PC-3 (cell line): ENCODE data around the gene SPEF2. TPM values are rescaled to one million over a fixed set of nuclear protein-coding genes. Genes with fewer than 3 reads are reported as not detected.

Experiments used
- ATAC-seq: fragments of 200-7000 bp; cut with Tn5 transposase; 2 replicates; pipeline ENCODE4 v1.9.1; 2020; ENCODE audit warnings: mild to moderate bottlenecking, moderate library complexity
- BruUV-seq: library from RNA; stranded (reverse); fragments of 400-500 nt; replicated peaks from 2 replicates; lab custom pipeline; 2021; lab: Mats Ljungman, UMichigan
- CTCF ChIA-PET: fragments of 300-600 bp; sonication (Branson Sonifier 250); formaldehyde crosslinking; loops from one replicate; lab custom pipeline; 2022; ENCODE audit warnings: antibody characterized with exemption; lab: Charles Lee
- POLR2A ChIA-PET: fragments of 300-600 bp; sonication (Branson Sonifier 250); formaldehyde crosslinking; loops from one replicate; lab custom pipeline; 2022; ENCODE audit warnings: antibody characterized with exemption; ENCODE audit not compliant: unreplicated experiment; lab: Charles Lee
- DNase-seq: peaks from one replicate; pipeline ENCODE4 v3.0.0-alpha.2; 2015
- H2AFZ ChIP-seq: fragments of 300-600 bp; sonication (generic); 2 replicates; pipeline ENCODE4 v1.6.0; 2016; ENCODE audit warnings: antibody characterized with exemption, low read length
- H3F3A ChIP-seq: fragments of 300-600 bp; sonication (generic); one replicate; pipeline ENCODE4 v1.6.0; 2017; ENCODE audit warnings: antibody characterized with exemption, low read length, control low read depth, mild to moderate bottlenecking; ENCODE audit not compliant: unreplicated experiment
- H3K27ac ChIP-seq: fragments of 300-600 bp; sonication (generic); 2 replicates; pipeline ENCODE4 v1.5.1; 2016; ENCODE audit warnings: mild to moderate bottlenecking, low read length
- H3K27me3 ChIP-seq: fragments of 300-600 bp; sonication (generic); 2 replicates; pipeline ENCODE4 v1.6.1; 2016; ENCODE audit warnings: low read length, mixed read lengths
- H3K36me3 ChIP-seq: fragments of 300-600 bp; sonication (generic); 2 replicates; pipeline ENCODE4 v1.6.1; 2016; ENCODE audit warnings: low read depth, mixed run types, low read length, mixed read lengths
- H3K4me1 ChIP-seq: fragments of 300-600 bp; sonication (generic); 2 replicates; pipeline ENCODE4 v1.5.1; 2016; ENCODE audit warnings: low read length; ENCODE audit not compliant: insufficient read depth
- H3K4me2 ChIP-seq: fragments of 300-600 bp; sonication (generic); 2 replicates; pipeline ENCODE4 v1.6.0; 2016; ENCODE audit warnings: low read length
- H3K4me3 ChIP-seq: fragments of 300-600 bp; sonication (generic); 2 replicates; pipeline ENCODE4 v1.5.1; 2016; ENCODE audit warnings: mild to moderate bottlenecking, low read length, mixed read lengths
- H3K79me2 ChIP-seq: fragments of 300-600 bp; sonication (generic); 2 replicates; pipeline ENCODE4 v1.6.1; 2017; ENCODE audit warnings: low read length, mixed read lengths
- H3K9ac ChIP-seq: fragments of 300-600 bp; sonication (generic); 2 replicates; pipeline ENCODE4 v1.6.0; 2016; ENCODE audit warnings: mild to moderate bottlenecking, low read length
- H3K9me2 ChIP-seq: fragments of 300-600 bp; sonication (generic); replicated peaks from 2 replicates; pipeline ENCODE4 v1.6.1; 2016; ENCODE audit warnings: mixed run types, low read length, mixed read lengths
- H3K9me3 ChIP-seq: fragments of 300-600 bp; sonication (generic); 2 replicates; pipeline ENCODE4 v1.6.1; 2016; ENCODE audit warnings: low read length, mixed read lengths
- H4K20me1 ChIP-seq: fragments of 300-600 bp; sonication (generic); 2 replicates; pipeline ENCODE4 v1.6.1; 2016; ENCODE audit warnings: low read length, mixed read lengths
- CTCF ChIP-seq: fragments of 300-600 bp; sonication (generic); conservative IDR thresholded peaks from 2 replicates; pipeline ENCODE4 v1.5.1; 2017; ENCODE audit warnings: antibody characterized with exemption, low read depth, mild to moderate bottlenecking, low read length
- EZH2 ChIP-seq: fragments of 300-600 bp; sonication (generic); IDR thresholded peaks from one replicate; pipeline ENCODE4 v1.6.1; 2017; ENCODE audit warnings: antibody characterized with exemption, mild to moderate bottlenecking, low read length; ENCODE audit not compliant: unreplicated experiment
- EZH2phosphoT487 ChIP-seq: fragments of 300-600 bp; sonication (generic); IDR thresholded peaks from 2 replicates; pipeline ENCODE4 v1.6.1; 2018; ENCODE audit warnings: mild to moderate bottlenecking, antibody characterized with exemption, low read length, borderline replicate concordance
- intact Hi-C: fragments of 100-400 bp; cut with micrococcal nuclease; formaldehyde crosslinking; loops from 2 replicates; pipeline ENCODE4 v1.9.0; 2023
- total RNA-seq: library from RNA; depleted of rRNA; stranded (reverse); fragments of >200 nt; gene quantifications from 2 replicates; pipeline ENCODE4 v1.2.3, GENCODE V29; 2014

The SPEF2 gene
- total RNA-seq, 1 experiment from 2014 or later = 2.3 TPM

- Histone ChIP-seq H3K27ac (no peak overlapping the region), H3F3A (no peaks in the 10 kb centered on the region), H3K9ac (no peak overlapping the region), H4K20me1 (no peaks in the 10 kb centered on the region), H3K4me1 (no peaks in the 10 kb centered on the region), H3K36me3 (no peaks in the 10 kb centered on the region), H3K79me2 (no peaks in the 10 kb centered on the region), H3K9me2 (no peaks in the 10 kb centered on the region), H3K27me3 (no peaks in the 10 kb centered on the region), H3K9me3 (no peaks in the 10 kb centered on the region), H2AFZ (no peak overlapping the region), H3K4me3 (no peak overlapping the region), H3K4me2 (no peak overlapping the region)
- no peak for TF ChIP-seq EZH2phosphoT487
- TF ChIP-seq EZH2 = no peak
- no peak for TF ChIP-seq CTCF
- ChIA-PET POLR2A (no interaction called here), CTCF (no interaction called here)
- DNase-seq (no peak), ATAC-seq (no peak)
- intact Hi-C loops = no loop called here
- no TSS peak for BruUV-seq
Observed at GRCh38 chr5:35820735-35821134, 203.1 kb downstream of the SPEF2 start.

GRCh38 chr5:35821513-35821912, 203.8 kb downstream of the SPEF2 start:
- intact Hi-C loops = no loop called here
- ChIA-PET POLR2A (no interaction called here), CTCF (no interaction called here)

GRCh38 chr5:35822511-35822910, 204.8 kb downstream of the SPEF2 start:
- Histone ChIP-seq H3F3A (no peaks in the 10 kb centered on the region), H4K20me1 (no peaks in the 10 kb centered on the region), H2AFZ (no peak overlapping the region), H3K4me2 (no peak overlapping the region), H3K27me3 (no peaks in the 10 kb centered on the region), H3K79me2 (no peaks in the 10 kb centered on the region), H3K9ac (no peak overlapping the region), H3K27ac (no peak overlapping the region), H3K9me3 (no peaks in the 10 kb centered on the region), H3K36me3 (no peaks in the 10 kb centered on the region), H3K9me2 (no peaks in the 10 kb centered on the region), H3K4me1 (no peaks in the 10 kb centered on the region), H3K4me3 (no peak overlapping the region)
- ChIA-PET CTCF (no interaction called here), POLR2A (no interaction called here)
- no peak for ATAC-seq
- DNase-seq = no peak
- no TSS peak for BruUV-seq
- intact Hi-C loops = no loop called here
- TF ChIP-seq CTCF (no peak), EZH2phosphoT487 (no peak), EZH2 (no peak)

More at GRCh38 chr5:35821513-35821912, 203.8 kb downstream of the SPEF2 start:
- Histone ChIP-seq H3K36me3 (no peaks in the 10 kb centered on the region), H3K79me2 (no peaks in the 10 kb centered on the region), H3K9me3 (no peaks in the 10 kb centered on the region), H3K9ac (no peak overlapping the region), H2AFZ (no peak overlapping the region), H3K4me2 (no peak overlapping the region), H4K20me1 (no peaks in the 10 kb centered on the region), H3K27me3 (no peaks in the 10 kb centered on the region), H3K4me3 (no peak overlapping the region), H3K4me1 (no peaks in the 10 kb centered on the region), H3K9me2 (no peaks in the 10 kb centered on the region), H3F3A (no peaks in the 10 kb centered on the region), H3K27ac (no peak overlapping the region)
- ATAC-seq = no peak
- BruUV-seq = no TSS peak
- TF ChIP-seq CTCF = no peak
- no peak for TF ChIP-seq EZH2
- TF ChIP-seq EZH2phosphoT487 = no peak
- DNase-seq = no peak
